ENCODE measurements around the gene KCNC1. TPM values are rescaled to one million over a fixed set of nuclear protein-coding genes. Genes with fewer than 3 reads are reported as not detected.

KCNC1 gene
- total and polyA plus RNA-seq, 2 of the 4 experiments (the other 2 are of a cell fraction): 0.03 TPM; not detected in 1

DNA sequence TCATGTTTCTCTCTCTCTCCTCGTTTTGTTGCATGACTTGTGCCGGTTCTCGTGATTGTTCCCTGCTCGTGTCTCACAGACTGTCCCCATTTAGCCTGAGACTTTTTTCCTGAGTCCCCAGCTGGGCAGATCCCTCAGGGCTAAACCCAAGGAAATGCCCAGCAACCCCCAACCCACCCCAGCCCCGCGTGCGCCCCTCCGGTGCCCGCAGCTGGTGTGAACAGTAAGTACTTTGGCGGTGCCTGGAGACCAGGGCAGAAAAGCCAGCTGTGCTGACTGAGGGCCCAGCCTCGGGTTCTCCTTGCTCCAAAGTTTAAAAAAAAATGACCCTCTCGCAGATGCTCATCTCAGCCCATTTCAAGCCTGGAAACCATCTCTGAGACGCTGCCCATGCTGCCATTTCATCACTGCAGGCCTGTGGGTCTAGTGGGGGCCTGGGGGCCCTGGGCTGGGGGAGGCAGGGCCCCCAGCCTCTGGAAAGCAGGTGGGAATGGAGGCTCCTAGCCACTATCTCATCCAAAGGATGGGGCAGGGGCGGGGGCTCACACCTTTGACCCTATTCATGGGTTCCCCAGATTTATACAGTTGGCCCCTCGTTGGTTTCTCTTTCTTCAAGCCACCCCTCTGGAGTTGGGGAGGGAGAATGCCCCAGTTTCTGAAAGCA, 41.8 kb downstream of the KCNC1 start:
- H2AK5ac ChIP-seq (ENCODE audit: low read depth, low read length): no peak overlapping the region
- no peak overlapping the region for H3K4me2 ChIP-seq (ENCODE audit: low read depth, low read length)
- no peak overlapping the region for H3K56ac ChIP-seq (ENCODE audit: extremely low read depth, insufficient read depth, low read length)
- H3K14ac ChIP-seq (replicated peaks; ENCODE audit: low read depth, low read length): no peak overlapping the region
- H3K9me3 ChIP-seq (ENCODE audit: control insufficient read depth, insufficient read depth, low read length): no peaks in the 10 kb centered on the region
- ChIA-PET CTCF (no interaction called here), POLR2A (ENCODE audit: unreplicated experiment) (no interaction called here)
- H3K4me3 ChIP-seq (ENCODE audit: insufficient read depth, low read depth, low read length): no peak overlapping the region
- no peak overlapping the region for H3K18ac ChIP-seq (ENCODE audit: low read depth, low read length)
- no TSS peak for BruUV-seq (replicated peaks)
- H2AFZ ChIP-seq (replicated peaks; ENCODE audit: low read length, poor library complexity): no peak overlapping the region
- H3K36me3 ChIP-seq (ENCODE audit: control insufficient read depth, insufficient read depth, low read length): no peaks in the 10 kb centered on the region
- H3K4ac ChIP-seq (ENCODE audit: low read depth, low read length): no peak overlapping the region
- no peak overlapping the region for H3K9ac ChIP-seq (ENCODE audit: low read depth, low read length)
- DNase-seq: no peak
- H4K5ac ChIP-seq (ENCODE audit: low read depth, low read length): no peak overlapping the region
- H3K27me3 ChIP-seq (ENCODE audit: control insufficient read depth, insufficient read depth, low read length): no peaks in the 10 kb centered on the region; the same call in 1 of the 2 replicates
- no peaks in the 10 kb centered on the region for H4K20me1 ChIP-seq (ENCODE audit: insufficient read depth, low read length)
- TF ChIP-seq BHLHE40 (IDR thresholded peaks at IDR 0.05; ENCODE audit: low read depth, low read length) (no peak), RFX5 (IDR thresholded peaks at IDR 0.05; ENCODE audit: low read depth, low read length) (no peak), POLR2A (IDR thresholded peaks at IDR 0.05; ENCODE audit: low read depth, low read length) (no peak), CTCF (conservative IDR thresholded peaks at IDR 0.05; ENCODE audit: low read depth, low read length) (no peak), NFE2L2 (IDR thresholded peaks at IDR 0.05; ENCODE audit: low read depth, low read length) (no peak), MAZ (IDR thresholded peaks at IDR 0.05; ENCODE audit: borderline replicate concordance, low read depth, low read length) (no peak), SMC3 (IDR thresholded peaks at IDR 0.05; ENCODE audit: low read depth, low read length) (no peak), CHD1 (IDR thresholded peaks at IDR 0.05; ENCODE audit: low read depth, low read length) (no peak), ELK1 (IDR thresholded peaks at IDR 0.05; ENCODE audit: borderline replicate concordance, low read depth, low read length) (no peak)
- H3K9me1 ChIP-seq (ENCODE audit: insufficient read depth, low read length): no peaks in the 10 kb centered on the region
- H3K27ac ChIP-seq (ENCODE audit: insufficient read depth, low read length): no peak overlapping the region
- H4K91ac ChIP-seq (ENCODE audit: insufficient read depth, low read depth, low read length): no peak overlapping the region
- intact Hi-C loops (cut with micrococcal nuclease): no loop called here
- in situ Hi-C loops (cut with MboI; ENCODE audit: low sequenced_read_pairs): no loop called here
- no peak overlapping the region for H2AK9ac ChIP-seq (replicated peaks; ENCODE audit: low read depth, low read length, poor library complexity)
- no peak overlapping the region for H2BK15ac ChIP-seq (ENCODE audit: low read depth, low read length)
- H3K23ac ChIP-seq (ENCODE audit: low read depth, low read length): no peak overlapping the region
- H2BK5ac ChIP-seq (ENCODE audit: low read depth, low read length, poor library complexity, severe bottlenecking): no peak overlapping the region
- H2BK120ac ChIP-seq (ENCODE audit: low read depth, low read length): no peak overlapping the region
- H3K79me1 ChIP-seq (ENCODE audit: low read depth in 1 of 2, low read length in 2 of 2): no peaks in the 10 kb centered on the region
- WGBS, 2 experiments (ENCODE audit: extremely low coverage in 2 of 2, insufficient read length in 1 of 2): 90% methylated on average over 4 of the region's 15 CpGs; no CpG with 5 or more reads in 1 of the 2 experiments
- H3K4me1 ChIP-seq (ENCODE audit: control insufficient read depth, insufficient read depth, low read length): no peaks in the 10 kb centered on the region
- ATAC-seq (ENCODE audit: low read depth): no peak
- H2BK20ac ChIP-seq (ENCODE audit: low read depth, low read length): no peak overlapping the region
- dilution Hi-C loops (cut with HindIII; ENCODE audit: low sequenced_read_pairs, unreplicated experiment): no loop called here
- no peak overlapping the region for H4K8ac ChIP-seq (ENCODE audit: low read depth in 2 of 2, low read length in 2 of 2)
